Naive B cell (primary cell): ENCODE results near the gene COL23A1. TPM values are rescaled to one million over a fixed set of nuclear protein-coding genes. Genes with fewer than 3 reads are reported as not detected.
A peak's percentile ranks its signal among the peaks of the same experiment; 100 is the strongest.

ENCODE experiments used
- ATAC-seq, 2 donors: fragments of 150-1000 bp; cut with Tn5 transposase; 2 replicates each; pipeline ENCODE4 v1.10.0; 2021; ENCODE audit warnings: low read depth in 2 of 2, mild to moderate bottlenecking in 2 of 2, moderate library complexity in 2 of 2
- DNase-seq: peaks from one replicate; pipeline ENCODE4 v3.0.0; 2022
- H3K27ac Mint-ChIP-seq, 6 donors: one replicate each; pipeline ENCODE4 v1.8.0; 2020 to 2022; ENCODE audit warnings: mild to moderate bottlenecking in 6 of 6, mixed read lengths in 6 of 6, moderate library complexity in 5 of 6, inconsistent platforms in 2 of 6
- H3K27me3 Mint-ChIP-seq, 3 donors: one replicate each; pipeline ENCODE4 v1.8.0; 2021 to 2022; ENCODE audit warnings: mixed read lengths in 3 of 3, mild to moderate bottlenecking in 1 of 3
- H3K36me3 Mint-ChIP-seq, 2 donors: one replicate each; pipeline ENCODE4 v1.8.0; 2020 to 2022; ENCODE audit warnings: mixed read lengths in 2 of 2, inconsistent platforms in 1 of 2, mild to moderate bottlenecking in 1 of 2
- H3K4me1 Mint-ChIP-seq, 3 donors: one replicate each; pipeline ENCODE4 v1.8.0; 2020 to 2022; ENCODE audit warnings: mixed read lengths in 3 of 3, inconsistent platforms in 1 of 3, mild to moderate bottlenecking in 1 of 3, moderate library complexity in 1 of 3
- H3K4me3 Mint-ChIP-seq, 8 donors: one replicate each; pipeline ENCODE4 v1.8.0; 2020 to 2022; ENCODE audit warnings: mild to moderate bottlenecking in 8 of 8, mixed read lengths in 8 of 8, moderate library complexity in 8 of 8, inconsistent platforms in 2 of 8
- H3K9me3 Mint-ChIP-seq, 7 donors: one replicate each; pipeline ENCODE4 v1.8.0; 2020 to 2022; ENCODE audit warnings: mixed read lengths in 7 of 7, mild to moderate bottlenecking in 5 of 7, inconsistent platforms in 2 of 7, moderate library complexity in 1 of 7
- polyA plus RNA-seq, 6 donors: library from polyadenylated mRNA; unstranded; fragments of 300-500 nt; fragmentation: Illumina TruSeq; gene quantifications; one replicate each; pipeline ENCODE4 v1.2.3, GENCODE V29; 2021; ENCODE audit warnings: low read depth in 6 of 6

Gene COL23A1
- polyA plus RNA-seq, 6 donors from 2014 or later: 0.16 TPM; not detected in 5

GRCh38 chr5:178284996-178285395 lies 305.2 kb downstream of the COL23A1 start:
- no peak for DNase-seq
- no peak for ATAC-seq
- Mint-ChIP-seq H3K9me3 (peaks cover 9 to 14% (median 11%) of the 10 kb centered on the region in 7 donors), H3K27me3 (peaks cover 2 to 36% (median 27%) of the 10 kb centered on the region in 3 donors), H3K4me3 (no peak overlapping the region), H3K36me3 (peaks cover 10 to 11% of the 10 kb centered on the region in 2 donors), H3K27ac (peak overlapping the region in 1 of 6 donors; percentile 2), H3K4me1 (peaks cover 1 to 5% (median 4%) of the 10 kb centered on the region in 3 donors)

- ATAC-seq: no peak
- H3K4me3 Mint-ChIP-seq: no peak overlapping the region
These were observed 306.0 kb downstream of the COL23A1 start for GRCh38 chr5:178284093-178284675.

GRCh38 chr5:178283520-178283919 lies 306.7 kb downstream of the COL23A1 start:
- Mint-ChIP-seq H3K36me3 (peaks cover 10 to 11% of the 10 kb centered on the region in 2 donors), H3K4me3 (no peak overlapping the region), H3K27me3 (peaks cover 0 to 42% (median 37%) of the 10 kb centered on the region in 3 donors), H3K4me1 (peaks cover 6 to 9% (median 9%) of the 10 kb centered on the region in 3 donors), H3K9me3 (peaks cover 9 to 14% (median 11%) of the 10 kb centered on the region in 7 donors), H3K27ac (no peak overlapping the region)
- DNase-seq (no peak), ATAC-seq (no peak)

More at GRCh38 chr5:178284093-178284675, 306.0 kb downstream of the COL23A1 start:
- Mint-ChIP-seq H3K36me3 (peaks cover 10 to 11% of the 10 kb centered on the region in 2 donors), H3K27me3 (peaks cover 0 to 38% (median 35%) of the 10 kb centered on the region in 3 donors), H3K27ac (no peak overlapping the region), H3K9me3 (peaks cover 9 to 14% (median 11%) of the 10 kb centered on the region in 7 donors), H3K4me1 (peaks cover 6 to 9% (median 9%) of the 10 kb centered on the region in 3 donors)
- no peak for DNase-seq

GRCh38 chr5:178282391-178282790 lies 307.8 kb downstream of the COL23A1 start:
- H3K36me3 Mint-ChIP-seq: peaks cover 10 to 11% of the 10 kb centered on the region in 2 donors
- no peak for ATAC-seq

GRCh38 chr5:178281331-178281730 lies 308.9 kb downstream of the COL23A1 start:
- Mint-ChIP-seq H3K9me3 (peaks cover 9 to 14% (median 11%) of the 10 kb centered on the region in 7 donors), H3K27me3 (peaks cover 0 to 40% (median 30%) of the 10 kb centered on the region in 3 donors), H3K4me1 (peaks cover 6 to 9% (median 9%) of the 10 kb centered on the region in 3 donors), H3K4me3 (no peak overlapping the region), H3K36me3 (peaks cover 10 to 11% of the 10 kb centered on the region in 2 donors), H3K27ac (no peak overlapping the region)
- no peak for DNase-seq
- ATAC-seq: no peak

More at GRCh38 chr5:178282391-178282790, 307.8 kb downstream of the COL23A1 start:
- Mint-ChIP-seq H3K4me1 (peaks cover 6 to 9% (median 9%) of the 10 kb centered on the region in 3 donors), H3K27ac (no peak overlapping the region), H3K27me3 (peaks cover 0 to 40% (median 33%) of the 10 kb centered on the region in 3 donors), H3K4me3 (peak overlapping the region in 1 of 8 donors; percentile 9), H3K9me3 (peaks cover 9 to 14% (median 11%) of the 10 kb centered on the region in 7 donors)
- DNase-seq: no peak

- H3K9me3 Mint-ChIP-seq: peaks cover 9 to 14% (median 11%) of the 10 kb centered on the region in 7 donors
- H3K36me3 Mint-ChIP-seq: peaks cover 10 to 16% of the 10 kb centered on the region in 2 donors
- H3K27me3 Mint-ChIP-seq: peaks cover 0 to 40% (median 30%) of the 10 kb centered on the region in 3 donors
- H3K4me1 Mint-ChIP-seq: peaks cover 6 to 9% (median 9%) of the 10 kb centered on the region in 3 donors
- DNase-seq (no peak), ATAC-seq (no peak)
- H3K4me3 Mint-ChIP-seq: peak overlapping the region in 2 of 8 donors; percentile 35 to 52
- H3K27ac Mint-ChIP-seq: no peak overlapping the region
These were observed 309.6 kb downstream of the COL23A1 start for GRCh38 chr5:178280631-178281030.

- Mint-ChIP-seq H3K27me3 (peaks cover 0 to 40% (median 30%) of the 10 kb centered on the region in 3 donors), H3K27ac (no peak overlapping the region), H3K4me3 (no peak overlapping the region), H3K36me3 (peaks cover 10 to 16% of the 10 kb centered on the region in 2 donors), H3K9me3 (peaks cover 9 to 14% (median 11%) of the 10 kb centered on the region in 7 donors), H3K4me1 (peaks cover 6 to 9% (median 9%) of the 10 kb centered on the region in 3 donors)
- ATAC-seq (peak; percentile 28 to 40), DNase-seq (peak; percentile 24)
These were observed 310.3 kb downstream of the COL23A1 start for GRCh38 chr5:178279723-178280438.

GRCh38 chr5:178279026-178279722 lies 311.0 kb downstream of the COL23A1 start:
- H3K4me1 Mint-ChIP-seq: peaks cover 6 to 9% (median 9%) of the 10 kb centered on the region in 3 donors
- ATAC-seq: no peak
- no peak for DNase-seq

GRCh38 chr5:178278358-178279023 lies 311.7 kb downstream of the COL23A1 start:
- H3K27me3 Mint-ChIP-seq: peaks cover 0 to 40% (median 30%) of the 10 kb centered on the region in 3 donors
- ATAC-seq (no peak), DNase-seq (no peak)
- H3K27ac Mint-ChIP-seq: peak overlapping the region in 1 of 6 donors; percentile 83
- H3K4me3 Mint-ChIP-seq: no peak overlapping the region
- H3K4me1 Mint-ChIP-seq: peaks cover 6 to 9% (median 9%) of the 10 kb centered on the region in 3 donors
- peaks cover 2 to 7% (median 4%) of the 10 kb centered on the region in 7 donors for H3K9me3 Mint-ChIP-seq
- peaks cover 3 to 9% of the 10 kb centered on the region in 2 donors for H3K36me3 Mint-ChIP-seq

More at GRCh38 chr5:178279026-178279722, 311.0 kb downstream of the COL23A1 start:
- Mint-ChIP-seq H3K27me3 (peaks cover 0 to 40% (median 30%) of the 10 kb centered on the region in 3 donors), H3K36me3 (peaks cover 10 to 16% of the 10 kb centered on the region in 2 donors), H3K27ac (peak overlapping the region in 1 of 6 donors; percentile 83), H3K4me3 (no peak overlapping the region), H3K9me3 (peaks cover 9 to 13% (median 11%) of the 10 kb centered on the region in 7 donors)

GRCh38 chr5:178277866-178278265 lies 312.3 kb downstream of the COL23A1 start:
- peaks cover 6 to 9% (median 9%) of the 10 kb centered on the region in 3 donors for H3K4me1 Mint-ChIP-seq
- no peak for DNase-seq
- H3K27ac Mint-ChIP-seq: no peak overlapping the region
- H3K4me3 Mint-ChIP-seq: no peak overlapping the region
- peaks cover 0 to 3% (median 0%) of the 10 kb centered on the region in 7 donors for H3K9me3 Mint-ChIP-seq
- H3K36me3 Mint-ChIP-seq: peaks cover 0 to 5% of the 10 kb centered on the region in 2 donors
- peaks cover 0 to 40% (median 30%) of the 10 kb centered on the region in 3 donors for H3K27me3 Mint-ChIP-seq
- no peak for ATAC-seq

GRCh38 chr5:178277346-178277745 lies 312.8 kb downstream of the COL23A1 start:
- no peak overlapping the region for H3K27ac Mint-ChIP-seq
- peaks cover 6 to 9% (median 9%) of the 10 kb centered on the region in 3 donors for H3K4me1 Mint-ChIP-seq
- DNase-seq: no peak
- H3K36me3 Mint-ChIP-seq: peaks cover 0 to 5% of the 10 kb centered on the region in 2 donors
- peaks cover 0 to 38% (median 30%) of the 10 kb centered on the region in 3 donors for H3K27me3 Mint-ChIP-seq
- no peak overlapping the region for H3K4me3 Mint-ChIP-seq
- peaks cover 0 to 3% (median 0%) of the 10 kb centered on the region in 7 donors for H3K9me3 Mint-ChIP-seq
- ATAC-seq: no peak

- no peak for DNase-seq
- no peak overlapping the region for H3K27ac Mint-ChIP-seq
- peaks cover 4% of the 10 kb centered on the region in 3 donors for H3K4me1 Mint-ChIP-seq
- peaks cover 0 to 3% (median 0%) of the 10 kb centered on the region in 7 donors for H3K9me3 Mint-ChIP-seq
- ATAC-seq: no peak
- H3K27me3 Mint-ChIP-seq: peaks cover 0 to 34% (median 21%) of the 10 kb centered on the region in 3 donors
- H3K4me3 Mint-ChIP-seq: no peak overlapping the region
- H3K36me3 Mint-ChIP-seq: peaks cover 0 to 5% of the 10 kb centered on the region in 2 donors
These were observed 315.2 kb downstream of the COL23A1 start for GRCh38 chr5:178274781-178275537.
